HEK293T (cell line): ENCODE measurements around the gene IQSEC2.

Experiments used
- ARNT ChIP-seq: fragments of 450-650 bp; IDR thresholded peaks from 2 replicates; pipeline ENCODE4 v1.6.1; 2017; ENCODE audit warnings: mild to moderate bottlenecking
- BHLHE40 ChIP-seq: fragments of 450-650 bp; IDR thresholded peaks from 2 replicates; pipeline ENCODE4 v1.6.1; 2016; ENCODE audit warnings: mild to moderate bottlenecking, moderate library complexity, borderline replicate concordance
- CTBP1 ChIP-seq: fragments of 450-650 bp; IDR thresholded peaks from 2 replicates; pipeline ENCODE4 v1.6.1; 2016; ENCODE audit warnings: borderline replicate concordance
- ELF4 ChIP-seq: fragments of 450-650 bp; IDR thresholded peaks from 2 replicates; pipeline ENCODE4 v1.6.1; 2017; ENCODE audit warnings: antibody characterized with exemption
- FOXA1 ChIP-seq: fragments of 450-650 bp; IDR thresholded peaks from 2 replicates; pipeline ENCODE4 v1.6.1; 2016; ENCODE audit warnings: mild to moderate bottlenecking
- FOXK2 ChIP-seq: fragments of 450-650 bp; IDR thresholded peaks from 2 replicates; pipeline ENCODE4 v1.6.1; 2016; ENCODE audit warnings: mild to moderate bottlenecking
- FOXM1 ChIP-seq: fragments of 450-650 bp; IDR thresholded peaks from 2 replicates; pipeline ENCODE4 v1.6.1; 2017; ENCODE audit warnings: mild to moderate bottlenecking, borderline replicate concordance
- HDGF ChIP-seq: fragments of 450-650 bp; IDR thresholded peaks from 2 replicates; pipeline ENCODE4 v1.6.1; 2017; ENCODE audit warnings: antibody characterized with exemption, borderline replicate concordance
- LEF1 ChIP-seq: fragments of 450-650 bp; IDR thresholded peaks from 2 replicates; pipeline ENCODE4 v1.6.1; 2017; ENCODE audit warnings: mild to moderate bottlenecking, borderline replicate concordance
- NFRKB ChIP-seq: fragments of 450-650 bp; IDR thresholded peaks from 2 replicates; pipeline ENCODE4 v1.6.1; 2016; ENCODE audit warnings: mild to moderate bottlenecking, moderate library complexity
- PKNOX1 ChIP-seq: fragments of 450-650 bp; IDR thresholded peaks from 2 replicates; pipeline ENCODE4 v1.6.1; 2016
- SP1 ChIP-seq: fragments of 450-650 bp; IDR thresholded peaks from 2 replicates; pipeline ENCODE4 v1.6.1; 2017
- SUZ12 ChIP-seq: fragments of 450-650 bp; IDR thresholded peaks from 2 replicates; pipeline ENCODE4 v1.6.1; 2016; ENCODE audit warnings: mild to moderate bottlenecking
- TARDBP ChIP-seq: fragments of 450-650 bp; IDR thresholded peaks from 2 replicates; pipeline ENCODE4 v1.6.1; 2016

GRCh38 chrX:53265771-53266574 is 15.4 kb downstream of the IQSEC2 start:
- TF ChIP-seq NFRKB (no peak), ARNT (no peak), SUZ12 (no peak), FOXK2 (no peak), SP1 (no peak), BHLHE40 (no peak), FOXM1 (no peak), TARDBP (no peak), PKNOX1 (no peak), CTBP1 (no peak), FOXA1 (no peak), ELF4 (no peak), LEF1 (no peak), HDGF (no peak)
